Nephron (organoid): ENCODE data around the gene YBEY.

Experiments used
- H3K27ac Mint-ChIP-seq, 3 experiments: 2 replicates each; pipeline ENCODE4 v1.8.0; 2020; ENCODE audit warnings: mixed read lengths in 3 of 3, mild to moderate bottlenecking in 2 of 3, moderate library complexity in 1 of 3
- H3K27me3 Mint-ChIP-seq: 2 replicates; pipeline ENCODE4 v1.8.0; 2021; ENCODE audit warnings: low read depth, mild to moderate bottlenecking, moderate library complexity, mixed read lengths
- H3K36me3 Mint-ChIP-seq: 2 replicates; pipeline ENCODE4 v1.8.0; 2020; ENCODE audit warnings: low read depth, mixed read lengths
- H3K4me1 Mint-ChIP-seq: 2 replicates; pipeline ENCODE4 v1.8.0; 2020; ENCODE audit warnings: mixed read lengths
- H3K4me3 Mint-ChIP-seq, 3 experiments: 2 replicates each; pipeline ENCODE4 v1.8.0; 2020; ENCODE audit warnings: mild to moderate bottlenecking in 3 of 3, mixed read lengths in 3 of 3, moderate library complexity in 2 of 3
- H3K9me3 Mint-ChIP-seq: 2 replicates; pipeline ENCODE4 v1.8.0; 2020; ENCODE audit warnings: mixed read lengths
- CTCF ChIP-seq, 3 experiments: fragments of 200-600 bp; sonication (generic); IDR thresholded peaks; one replicate each; pipeline ENCODE4 v1.5.0; 2021; ENCODE audit warnings: antibody characterized with exemption in 3 of 3; ENCODE audit not compliant: unreplicated experiment in 3 of 3

YBEY gene

GRCh38 chr21:46318464-46318845 lies 32.3 kb downstream of the YBEY start:
- no peak for TF ChIP-seq CTCF (IDR thresholded peaks at IDR 0.05; ENCODE audit: unreplicated experiment in 3 of 3)
- H3K9me3 Mint-ChIP-seq = no peaks in the 10 kb centered on the region
- H3K27ac Mint-ChIP-seq = no peak overlapping the region
- H3K36me3 Mint-ChIP-seq = peaks cover 9% of the 10 kb centered on the region
- H3K4me3 Mint-ChIP-seq = no peak overlapping the region
- H3K4me1 Mint-ChIP-seq = peaks cover 20% of the 10 kb centered on the region
- H3K27me3 Mint-ChIP-seq = no peaks in the 10 kb centered on the region

- TF ChIP-seq CTCF (IDR thresholded peaks at IDR 0.05; ENCODE audit: unreplicated experiment in 3 of 3) = no peak
- Mint-ChIP-seq H3K36me3 (peaks cover 4% of the 10 kb centered on the region), H3K4me3 (no peak overlapping the region), H3K9me3 (no peaks in the 10 kb centered on the region), H3K27ac (no peak overlapping the region), H3K27me3 (no peaks in the 10 kb centered on the region), H3K4me1 (peaks cover 20% of the 10 kb centered on the region)
Measured at GRCh38 chr21:46319186-46319585, 33.0 kb downstream of the YBEY start.

- Mint-ChIP-seq H3K4me3 (peak overlapping the region; percentile 44 to 69 (median 46)), H3K27me3 (no peaks in the 10 kb centered on the region), H3K9me3 (no peaks in the 10 kb centered on the region), H3K4me1 (peaks cover 22% of the 10 kb centered on the region), H3K27ac (no peak overlapping the region), H3K36me3 (peaks cover 4% of the 10 kb centered on the region)
- no peak for TF ChIP-seq CTCF (IDR thresholded peaks at IDR 0.05; ENCODE audit: unreplicated experiment in 3 of 3)
Measured at GRCh38 chr21:46320331-46320801, 34.2 kb downstream of the YBEY start.

- peaks cover 14% of the 10 kb centered on the region for H3K36me3 Mint-ChIP-seq
- H3K27ac Mint-ChIP-seq = peak overlapping the region; percentile 61 to 92 (median 88)
- peak overlapping the region; percentile 93 to 97 (median 97) for H3K4me3 Mint-ChIP-seq
- TF ChIP-seq CTCF (IDR thresholded peaks at IDR 0.05; ENCODE audit: unreplicated experiment in 3 of 3) = no peak
- no peaks in the 10 kb centered on the region for H3K9me3 Mint-ChIP-seq
- no peaks in the 10 kb centered on the region for H3K27me3 Mint-ChIP-seq
- H3K4me1 Mint-ChIP-seq = peaks cover 33% of the 10 kb centered on the region
Measured at GRCh38 chr21:46322351-46323226, 36.4 kb downstream of the YBEY start.

- Mint-ChIP-seq H3K27ac (peak overlapping the region; percentile 61 to 92 (median 88)), H3K4me3 (peak overlapping the region; percentile 93 to 97 (median 97)), H3K4me1 (peaks cover 33% of the 10 kb centered on the region), H3K27me3 (no peaks in the 10 kb centered on the region), H3K9me3 (no peaks in the 10 kb centered on the region), H3K36me3 (peaks cover 19% of the 10 kb centered on the region)
- TF ChIP-seq CTCF (IDR thresholded peaks at IDR 0.05; ENCODE audit: unreplicated experiment in 3 of 3) = no peak
Measured at GRCh38 chr21:46323227-46323709, 37.1 kb downstream of the YBEY start.
